H1 (cell line): ENCODE measurements around the gene CYP27B1. TPM values are rescaled to one million over a fixed set of nuclear protein-coding genes. Genes with fewer than 3 reads are reported as not detected.

Experiments
- E2F6 ChIP-seq: IDR thresholded peaks from 2 replicates; pipeline ENCODE4 v1.6.1; 2012; ENCODE audit warnings: inconsistent platforms
- GTF2F1 ChIP-seq: IDR thresholded peaks from 2 replicates; pipeline ENCODE4 v1.6.1; 2012; ENCODE audit warnings: low read depth, low read length, improper control_type of control experiment, borderline replicate concordance
- MAFK ChIP-seq: IDR thresholded peaks from 2 replicates; pipeline ENCODE4 v1.6.1; 2012; ENCODE audit warnings: low read depth, mild to moderate bottlenecking, improper control_type of control experiment, low read length
- POLR2A ChIP-seq, 2 experiments: IDR thresholded peaks; 1 replicate in 1 of 2; 2 replicates in 1 of 2; pipeline ENCODE4 v1.6.1; 2011; ENCODE audit warnings: low read depth in 2 of 2, low read length in 2 of 2, mild to moderate bottlenecking in 2 of 2; ENCODE audit errors: control extremely low read depth in 1 of 2
- RAD21 ChIP-seq, 2 experiments: IDR thresholded peaks in 1 of 2; conservative IDR thresholded peaks in 1 of 2; 2 replicates each; pipeline ENCODE4 v1.6.1; 2011; ENCODE audit warnings: low read depth in 2 of 2, low read length in 2 of 2, improper control_type of control experiment in 1 of 2, inconsistent platforms in 1 of 2, mild to moderate bottlenecking in 1 of 2, moderate library complexity in 1 of 2
- RBBP5 ChIP-seq: IDR thresholded peaks from 2 replicates; pipeline ENCODE4 v1.7.1; 2012; ENCODE audit warnings: low read depth, mild to moderate bottlenecking, inconsistent platforms, low read length, moderate library complexity, borderline replicate concordance
- RNF2 ChIP-seq: fragments of 200-900, 300-1000 bp; sonication (generic); IDR thresholded peaks from 2 replicates; pipeline ENCODE4 v1.7.1; 2016; ENCODE audit warnings: borderline replicate concordance, low read depth, mild to moderate bottlenecking, antibody characterized with exemption, low read length; ENCODE audit not compliant: poor library complexity, severe bottlenecking; ENCODE audit errors: missing control alignments
- SAP30 ChIP-seq: fragments of 300-600 bp; sonication (generic); IDR thresholded peaks from 2 replicates; pipeline ENCODE4 v1.7.1; 2012; ENCODE audit warnings: low read length, moderate library complexity, mild to moderate bottlenecking, inconsistent platforms; ENCODE audit not compliant: insufficient read depth, insufficient replicate concordance
- SIN3A ChIP-seq, 2 experiments: IDR thresholded peaks in 1 of 2; conservative IDR thresholded peaks in 1 of 2; 2 replicates each; pipeline ENCODE4 v1.6.1; 2011 to 2012; ENCODE audit warnings: low read length in 2 of 2, improper control_type of control experiment in 1 of 2, low read depth in 1 of 2, mild to moderate bottlenecking in 1 of 2
- TAF1 ChIP-seq: IDR thresholded peaks from 2 replicates; pipeline ENCODE4 v1.6.1; 2011; ENCODE audit warnings: mild to moderate bottlenecking, low read depth, low read length
- TCF12 ChIP-seq: IDR thresholded peaks from 2 replicates; pipeline ENCODE4 v1.6.1; 2011; ENCODE audit warnings: low read depth, mild to moderate bottlenecking, low read length
- polyA plus RNA-seq, 7 experiments: library from polyadenylated mRNA; depleted of rRNA in 3 of 7; stranded (reverse) in 5 of 7; unstranded in 2 of 7; fragments of >200 nt in 5 of 7; fragments of 200-250 nt in 2 of 7; gene quantifications; 1 replicate in 5 of 7; 2 replicates in 1 of 7; 4 replicates in 1 of 7; pipeline versions ENCODE4 v1.2.1 to v1.2.3, GENCODE V29; 2011 to 2013; ENCODE audit warnings: missing spikeins in 2 of 7, mixed read lengths in 2 of 7
- total RNA-seq: library from RNA; stranded (reverse); fragmentation: NEBNext Ultra II Directional; extraction: Animal tissue kit (Norgen Biotek cat#: 25700); gene quantifications from 2 replicates; pipeline ENCODE4 v1.2.1, GENCODE V29; 2021
- TF ChIP-seq, protein P1 (sequence below), 3 experiments: IDR thresholded peaks; 1 replicate in 2 of 3; 2 replicates in 1 of 3; pipeline versions ENCODE4 v1.5.1 to v1.6.1; 2011; ENCODE audit warnings: low read length in 3 of 3, mild to moderate bottlenecking in 3 of 3, inconsistent platforms in 2 of 3, low read depth in 1 of 3, moderate library complexity in 1 of 3; ENCODE audit not compliant: insufficient read depth in 1 of 3; ENCODE audit errors: control extremely low read depth in 1 of 3

Gene CYP27B1
- total and polyA plus RNA-seq, 2 of the 8 experiments (the other 6 are each of a cell fraction or from before 2014, with no cell fraction given) = 2.9 to 3.3 TPM

DNA sequence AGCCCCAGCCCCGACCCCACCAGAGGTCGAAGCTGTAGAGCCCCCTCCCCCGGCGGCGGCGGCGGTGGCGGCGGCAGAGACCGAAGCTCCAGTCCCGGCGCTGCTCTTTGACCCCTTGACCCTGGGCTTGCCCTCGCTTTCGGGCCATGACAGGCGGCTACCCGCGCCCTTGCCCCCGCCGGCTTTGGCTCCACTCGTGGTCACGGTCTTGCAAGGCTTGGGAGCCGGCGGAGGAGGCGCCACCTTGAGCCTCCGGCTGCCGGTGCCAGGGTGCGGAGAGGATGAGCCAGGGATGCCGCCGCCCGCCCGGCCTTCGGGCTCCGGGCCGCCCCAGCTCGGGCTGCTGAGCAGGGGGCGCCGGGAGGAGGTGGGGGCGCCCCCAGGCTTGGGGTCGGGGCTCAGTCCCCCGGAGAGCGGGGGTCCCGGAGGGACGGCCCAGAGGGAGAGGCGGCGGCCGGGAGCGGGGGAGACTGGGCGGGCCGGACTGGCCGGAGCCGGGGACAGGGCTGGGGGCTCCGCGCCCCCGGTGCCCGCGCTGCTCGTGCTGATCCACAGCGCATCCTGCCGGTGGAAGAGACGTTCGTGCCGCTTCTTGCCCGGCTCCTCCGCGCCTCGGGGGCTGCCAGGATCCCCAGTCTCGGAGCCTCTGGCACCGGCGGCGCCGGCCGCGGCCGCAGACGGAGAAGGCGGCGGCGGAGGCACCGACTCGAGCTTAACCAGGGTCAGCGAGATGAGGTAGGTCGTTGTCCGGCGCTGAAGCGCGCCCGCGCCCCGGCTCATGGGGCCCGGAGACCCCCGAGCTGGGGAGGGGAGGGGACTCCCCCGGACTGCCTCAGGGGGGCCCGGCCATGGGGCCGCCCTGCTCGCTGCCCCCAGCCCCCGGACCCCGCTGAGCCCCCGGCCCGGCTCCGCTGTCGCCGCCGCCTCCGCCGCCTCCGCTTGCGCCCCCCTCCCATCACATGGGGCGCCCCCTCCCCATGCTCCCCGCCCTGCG, 29.1 kb downstream of the CYP27B1 start (continued):
- TF ChIP-seq, protein P1, sequence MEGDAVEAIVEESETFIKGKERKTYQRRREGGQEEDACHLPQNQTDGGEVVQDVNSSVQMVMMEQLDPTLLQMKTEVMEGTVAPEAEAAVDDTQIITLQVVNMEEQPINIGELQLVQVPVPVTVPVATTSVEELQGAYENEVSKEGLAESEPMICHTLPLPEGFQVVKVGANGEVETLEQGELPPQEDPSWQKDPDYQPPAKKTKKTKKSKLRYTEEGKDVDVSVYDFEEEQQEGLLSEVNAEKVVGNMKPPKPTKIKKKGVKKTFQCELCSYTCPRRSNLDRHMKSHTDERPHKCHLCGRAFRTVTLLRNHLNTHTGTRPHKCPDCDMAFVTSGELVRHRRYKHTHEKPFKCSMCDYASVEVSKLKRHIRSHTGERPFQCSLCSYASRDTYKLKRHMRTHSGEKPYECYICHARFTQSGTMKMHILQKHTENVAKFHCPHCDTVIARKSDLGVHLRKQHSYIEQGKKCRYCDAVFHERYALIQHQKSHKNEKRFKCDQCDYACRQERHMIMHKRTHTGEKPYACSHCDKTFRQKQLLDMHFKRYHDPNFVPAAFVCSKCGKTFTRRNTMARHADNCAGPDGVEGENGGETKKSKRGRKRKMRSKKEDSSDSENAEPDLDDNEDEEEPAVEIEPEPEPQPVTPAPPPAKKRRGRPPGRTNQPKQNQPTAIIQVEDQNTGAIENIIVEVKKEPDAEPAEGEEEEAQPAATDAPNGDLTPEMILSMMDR (IDR thresholded peaks at IDR 0.05; ENCODE audit: control extremely low read depth in 1 of 3, insufficient read depth in 1 of 3, low read depth in 1 of 3, low read length in 3 of 3) = peak; percentile 26 to 41 (median 38)
- no peak for TF ChIP-seq SAP30
- no peak for TF ChIP-seq SIN3A (conservative IDR thresholded peaks at IDR 0.05 in 1 of 2, IDR thresholded peaks at IDR 0.05 in 1 of 2; ENCODE audit: low read depth in 1 of 2, low read length in 2 of 2)
- no peak for TF ChIP-seq E2F6
- no peak for TF ChIP-seq MAFK
- no peak for TF ChIP-seq GTF2F1
- TF ChIP-seq TCF12 = no peak
- TF ChIP-seq RAD21 (IDR thresholded peaks at IDR 0.05 in 1 of 2, conservative IDR thresholded peaks at IDR 0.05 in 1 of 2; ENCODE audit: low read depth in 2 of 2, low read length in 2 of 2) = peak; percentile 17 to 33; a peak in 2 of 4 replicates
- TF ChIP-seq POLR2A (IDR thresholded peaks at IDR 0.05; ENCODE audit: control extremely low read depth in 1 of 2, low read depth in 2 of 2, low read length in 2 of 2) = no peak
- no peak for TF ChIP-seq TAF1
- TF ChIP-seq RBBP5 = no peak; the same call in 1 of the 2 replicates
- peak; percentile 2 for TF ChIP-seq RNF2
